Kidney epithelial cell (primary cell): ENCODE measurements around the gene ZBTB42. TPM values are rescaled to one million over a fixed set of nuclear protein-coding genes. Genes with fewer than 3 reads are reported as not detected.

Experiments
- DNase-seq: peaks from one replicate; pipeline ENCODE4 v3.0.0-alpha.2; 2010; ENCODE audit warnings: low read depth
- H3K27me3 ChIP-seq: 2 replicates; pipeline ENCODE4 v1.6.0; 2011; ENCODE audit warnings: low read length; ENCODE audit not compliant: control insufficient read depth, insufficient read depth
- H3K36me3 ChIP-seq: 2 replicates; pipeline ENCODE4 v1.5.1; 2011; ENCODE audit warnings: low read length; ENCODE audit not compliant: control insufficient read depth, insufficient read depth
- H3K4me3 ChIP-seq: 2 replicates; pipeline ENCODE4 v1.5.1; 2011; ENCODE audit warnings: low read depth, mild to moderate bottlenecking, control low read depth, low read length
- total RNA-seq: library from RNA; depleted of rRNA; stranded (reverse); fragments of >200 nt; gene quantifications from 2 replicates; pipeline ENCODE4 v1.2.3, GENCODE V29; 2015
- TF ChIP-seq, protein P1 (sequence below): IDR thresholded peaks from 2 replicates; pipeline ENCODE4 v1.5.1; 2011; ENCODE audit warnings: mild to moderate bottlenecking, moderate library complexity, low read length, control low read depth, inconsistent platforms; ENCODE audit not compliant: insufficient read depth, poor library complexity, severe bottlenecking

The ZBTB42 gene
- total RNA-seq, 1 donor from 2014 or later: 8.4 TPM

GRCh38 chr14:104784218-104784568 lies 16.7 kb upstream of the ZBTB42 start:
- no peaks in the 10 kb centered on the region for H3K36me3 ChIP-seq
- no peaks in the 10 kb centered on the region for H3K27me3 ChIP-seq
- TF ChIP-seq, protein P1, sequence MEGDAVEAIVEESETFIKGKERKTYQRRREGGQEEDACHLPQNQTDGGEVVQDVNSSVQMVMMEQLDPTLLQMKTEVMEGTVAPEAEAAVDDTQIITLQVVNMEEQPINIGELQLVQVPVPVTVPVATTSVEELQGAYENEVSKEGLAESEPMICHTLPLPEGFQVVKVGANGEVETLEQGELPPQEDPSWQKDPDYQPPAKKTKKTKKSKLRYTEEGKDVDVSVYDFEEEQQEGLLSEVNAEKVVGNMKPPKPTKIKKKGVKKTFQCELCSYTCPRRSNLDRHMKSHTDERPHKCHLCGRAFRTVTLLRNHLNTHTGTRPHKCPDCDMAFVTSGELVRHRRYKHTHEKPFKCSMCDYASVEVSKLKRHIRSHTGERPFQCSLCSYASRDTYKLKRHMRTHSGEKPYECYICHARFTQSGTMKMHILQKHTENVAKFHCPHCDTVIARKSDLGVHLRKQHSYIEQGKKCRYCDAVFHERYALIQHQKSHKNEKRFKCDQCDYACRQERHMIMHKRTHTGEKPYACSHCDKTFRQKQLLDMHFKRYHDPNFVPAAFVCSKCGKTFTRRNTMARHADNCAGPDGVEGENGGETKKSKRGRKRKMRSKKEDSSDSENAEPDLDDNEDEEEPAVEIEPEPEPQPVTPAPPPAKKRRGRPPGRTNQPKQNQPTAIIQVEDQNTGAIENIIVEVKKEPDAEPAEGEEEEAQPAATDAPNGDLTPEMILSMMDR: no peak
- no peak for DNase-seq
- H3K4me3 ChIP-seq: no peak overlapping the region

GRCh38 chr14:104784846-104785707 lies 15.8 kb upstream of the ZBTB42 start:
- TF ChIP-seq, protein P1: no peak
- Histone ChIP-seq H3K36me3 (no peaks in the 10 kb centered on the region), H3K4me3 (no peak overlapping the region), H3K27me3 (no peaks in the 10 kb centered on the region)
- DNase-seq: no peak

- Histone ChIP-seq H3K36me3 (no peaks in the 10 kb centered on the region), H3K4me3 (no peak overlapping the region), H3K27me3 (no peaks in the 10 kb centered on the region)
- TF ChIP-seq, protein P1: no peak
- no peak for DNase-seq
Observed at GRCh38 chr14:104785708-104786080, 15.2 kb upstream of the ZBTB42 start.

DNA sequence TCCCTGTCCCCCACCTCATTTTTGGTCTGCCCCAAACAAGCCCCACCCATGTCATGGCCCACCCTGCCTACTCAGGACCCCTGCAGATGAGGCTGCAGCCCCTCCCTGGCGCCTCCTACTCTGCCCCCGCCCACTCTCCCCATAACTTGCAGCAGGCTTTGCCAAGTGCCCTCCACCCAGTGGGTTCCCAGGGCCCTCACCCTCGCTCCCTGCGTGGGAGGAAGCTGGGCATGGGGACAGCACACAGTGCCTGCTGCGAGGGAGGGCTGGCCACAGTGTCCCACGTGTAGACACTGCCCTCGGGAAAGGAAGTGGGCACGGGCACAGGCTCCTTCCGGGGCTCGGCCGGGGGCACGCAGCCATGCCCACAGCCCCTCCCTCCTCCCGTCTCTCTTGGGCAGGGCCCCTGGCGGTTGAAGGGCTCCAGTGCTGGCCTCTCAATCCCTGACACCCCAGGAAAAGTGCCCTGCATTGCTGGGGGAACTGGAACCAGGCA lies 14.8 kb upstream of the ZBTB42 start:
- no peak overlapping the region for H3K4me3 ChIP-seq
- TF ChIP-seq, protein P1: no peak
- DNase-seq: no peak
- no peaks in the 10 kb centered on the region for H3K27me3 ChIP-seq
- no peaks in the 10 kb centered on the region for H3K36me3 ChIP-seq

GRCh38 chr14:104786726-104787675 lies 13.9 kb upstream of the ZBTB42 start:
- H3K36me3 ChIP-seq: no peaks in the 10 kb centered on the region
- H3K27me3 ChIP-seq: no peaks in the 10 kb centered on the region
- TF ChIP-seq, protein P1: no peak
- DNase-seq: no peak
- H3K4me3 ChIP-seq: no peak overlapping the region
